Measurements from ENCODE around the gene HOXB9. TPM values are rescaled to one million over a fixed set of nuclear protein-coding genes. Genes with fewer than 3 reads are reported as not detected.
A peak's percentile ranks its signal among the peaks of the same experiment; 100 is the strongest.

The HOXB9 gene
- total RNA-seq, 2 experiments from 2014 or later = not detected

DNA sequence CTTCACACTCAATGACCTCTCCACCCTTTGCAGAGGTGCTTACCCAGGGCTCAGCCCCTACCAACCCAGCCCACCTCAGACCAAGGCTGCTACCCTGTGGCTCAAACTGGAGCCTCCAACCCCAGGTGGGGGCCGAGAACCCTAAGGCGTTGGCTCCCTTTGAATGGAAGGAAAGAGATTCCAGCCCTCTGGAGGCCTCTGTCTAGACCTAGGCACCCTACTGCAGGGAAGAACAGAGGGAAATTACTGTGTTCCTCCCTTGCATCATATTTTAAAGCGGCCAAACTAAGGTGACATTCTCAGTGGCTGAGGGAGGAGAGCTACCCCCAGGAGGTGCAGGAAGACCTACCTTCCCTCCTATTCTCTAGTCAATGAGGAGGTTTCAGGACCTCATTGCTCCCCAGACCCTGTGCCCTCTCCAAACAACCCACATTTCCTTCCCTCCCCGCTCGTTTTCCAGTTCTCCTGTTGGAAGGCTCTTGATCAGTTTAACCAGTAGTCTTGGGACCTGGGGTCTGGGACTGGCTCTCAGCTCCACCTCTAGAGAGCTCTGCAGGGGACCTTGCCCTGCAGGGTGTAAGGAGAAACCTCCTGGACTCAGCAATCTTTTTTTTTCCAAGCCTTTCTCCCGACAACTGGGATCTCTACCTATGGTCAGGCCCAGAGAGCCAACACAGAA is 5.6 kb downstream of the HOXB9 start:
- ChIA-PET CTCF (interaction anchor here (2.5 kb wide), 1 partner anchor 15 kb away, joined by 13 read pairs; no protein-coding TSS in a partner anchor), POLR2A (no interaction called here)
- H3K9me3 Mint-ChIP-seq = no peaks in the 10 kb centered on the region
- H3K9me3 ChIP-seq (ENCODE audit: control insufficient read depth in 1 of 2, insufficient read depth in 1 of 2, low read length in 2 of 2) = peaks cover 0 to 23% of the 10 kb centered on the region in 2 experiments
- H3K36me3 ChIP-seq (ENCODE audit: insufficient read depth, low read length) = no peaks in the 10 kb centered on the region
- H3K27me3 Mint-ChIP-seq = peaks cover 99% of the 10 kb centered on the region
- H3K27ac Mint-ChIP-seq = no peak overlapping the region
- ATAC-seq (ENCODE audit: poor library complexity) = no peak
- peaks cover 27% of the 10 kb centered on the region for H3K4me1 Mint-ChIP-seq (ENCODE audit: low read depth)
- H3K4me3 Mint-ChIP-seq = no peak overlapping the region
- H3K27me3 ChIP-seq (ENCODE audit: control insufficient read depth in 1 of 2, insufficient read depth in 2 of 2, low read length in 2 of 2) = peaks cover 95 to 100% of the 10 kb centered on the region in 2 experiments
- TF ChIP-seq CTCF (IDR thresholded peaks at IDR 0.05) = no peak
- H3K36me3 Mint-ChIP-seq (ENCODE audit: low read depth) = no peaks in the 10 kb centered on the region
- H3K4me1 ChIP-seq (ENCODE audit: insufficient read depth, low read length) = peaks cover 33% of the 10 kb centered on the region
- intact Hi-C loops (cut with DNase I, micrococcal nuclease) = no loop called here
- no peak for DNase-seq
- no peak overlapping the region for H3K27ac ChIP-seq (ENCODE audit: low read depth in 1 of 2, low read length in 2 of 2)
- no peak overlapping the region for H3K4me3 ChIP-seq (ENCODE audit: low read length)

DNA sequence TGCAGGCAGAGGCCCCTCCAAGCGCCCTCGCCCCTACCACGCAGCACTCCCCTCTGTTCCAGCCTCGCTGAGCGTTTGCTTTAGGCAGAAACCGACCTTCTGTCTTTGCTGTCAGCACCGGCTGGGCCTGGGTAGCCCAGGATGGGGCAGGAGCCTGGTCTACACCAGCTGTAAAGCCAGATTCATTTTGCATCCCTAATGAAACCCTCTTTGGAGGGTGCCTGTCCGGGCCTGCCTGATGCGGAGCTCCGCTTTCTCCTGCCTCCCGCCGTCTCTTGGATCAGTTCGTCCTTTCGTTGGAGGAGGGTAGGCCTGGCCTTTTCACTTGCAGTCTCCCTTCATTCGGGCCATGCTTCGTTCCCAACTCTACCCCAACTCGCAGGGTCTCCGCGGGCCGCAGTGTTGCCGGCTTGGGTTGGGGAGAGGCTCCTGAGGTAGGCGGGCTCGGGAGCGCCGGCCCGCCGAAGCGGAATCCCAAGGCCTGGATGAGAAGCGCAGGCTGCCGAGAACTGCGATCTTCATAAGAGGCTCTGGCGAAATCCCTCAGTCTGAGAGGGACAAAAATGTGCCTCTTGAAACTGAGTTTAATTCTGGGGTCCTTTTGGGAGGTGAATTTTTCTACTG is 6.2 kb downstream of the HOXB9 start:
- no peaks in the 10 kb centered on the region for H3K9me3 Mint-ChIP-seq
- peaks cover 99% of the 10 kb centered on the region for H3K27me3 Mint-ChIP-seq
- H3K4me3 Mint-ChIP-seq = no peak overlapping the region
- no peak for DNase-seq
- Histone ChIP-seq H3K4me3 (ENCODE audit: low read length) (no peak overlapping the region), H3K36me3 (ENCODE audit: insufficient read depth, low read length) (no peaks in the 10 kb centered on the region), H3K9me3 (ENCODE audit: control insufficient read depth in 1 of 2, insufficient read depth in 1 of 2, low read length in 2 of 2) (peaks cover 0 to 23% of the 10 kb centered on the region in 2 experiments), H3K27ac (ENCODE audit: low read depth in 1 of 2, low read length in 2 of 2) (no peak overlapping the region), H3K4me1 (ENCODE audit: insufficient read depth, low read length) (peaks cover 31% of the 10 kb centered on the region), H3K27me3 (ENCODE audit: control insufficient read depth in 1 of 2, insufficient read depth in 2 of 2, low read length in 2 of 2) (peaks cover 96 to 100% of the 10 kb centered on the region in 2 experiments)
- CTCF ChIA-PET = interaction anchor here (1.0 to 2.5 kb wide), 4 partner anchors 16 to 131 kb away, joined by 3 to 13 read pairs (median 6); no protein-coding TSS in a partner anchor
- POLR2A ChIA-PET = no interaction called here
- TF ChIP-seq CTCF (IDR thresholded peaks at IDR 0.05) = no peak
- peaks cover 31% of the 10 kb centered on the region for H3K4me1 Mint-ChIP-seq (ENCODE audit: low read depth)
- intact Hi-C loops (cut with DNase I, micrococcal nuclease) = loop anchor here (1.0 to 10.0 kb wide), 7 partner anchors 539 to 843 kb away; partner anchors contain the start of gene SCRN2 (in 2 of the 2)
- ATAC-seq (ENCODE audit: poor library complexity) = no peak
- no peaks in the 10 kb centered on the region for H3K36me3 Mint-ChIP-seq (ENCODE audit: low read depth)
- no peak overlapping the region for H3K27ac Mint-ChIP-seq

DNA sequence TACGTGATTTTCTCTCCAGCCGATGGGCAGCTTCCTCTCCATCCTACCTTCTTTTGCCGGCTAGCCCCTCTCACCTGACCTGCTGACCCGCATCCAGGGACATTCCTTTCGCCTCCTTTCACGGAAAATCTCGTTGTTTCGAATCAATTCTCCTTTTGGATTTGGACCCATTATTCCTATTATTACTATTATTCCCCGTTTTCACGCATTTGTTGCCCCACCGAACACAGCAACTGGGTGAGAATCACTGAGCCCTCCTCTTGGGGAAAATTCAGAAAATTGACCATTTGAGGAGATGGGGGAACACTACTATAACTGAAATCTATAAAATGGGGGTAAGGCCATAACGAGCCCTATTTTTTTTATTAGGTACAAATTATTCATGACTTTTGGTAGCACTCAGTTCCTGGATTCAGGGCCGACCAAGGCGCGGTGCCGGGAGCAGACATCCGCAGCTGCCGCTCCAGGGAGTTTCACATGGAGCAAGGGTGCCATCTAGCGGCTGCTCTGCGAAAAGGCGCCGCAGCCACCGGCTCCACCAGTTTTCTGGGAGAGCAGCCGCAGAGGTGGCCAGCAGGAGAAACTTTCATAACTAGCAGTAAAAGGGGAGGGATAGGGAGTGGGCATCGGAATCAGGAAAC is 7.8 kb downstream of the HOXB9 start:
- ChIA-PET POLR2A (interaction anchor here (0.8 to 1.6 kb wide), 5 partner anchors 9 to 593 kb away, joined by 3 to 9 read pairs (median 3); partner anchors contain the start of gene HOXB5), CTCF (interaction anchor here (0.6 to 1.8 kb wide), 25 partner anchors 10 to 777 kb away, joined by 3 to 24 read pairs (median 3); partner anchors contain the start of genes HOXB5 and SCRN2)
- Mint-ChIP-seq H3K27me3 (peaks cover 100% of the 10 kb centered on the region), H3K27ac (no peak overlapping the region), H3K36me3 (ENCODE audit: low read depth) (no peaks in the 10 kb centered on the region), H3K9me3 (no peaks in the 10 kb centered on the region), H3K4me3 (peak overlapping the region; percentile 34), H3K4me1 (ENCODE audit: low read depth) (peaks cover 44% of the 10 kb centered on the region)
- ATAC-seq (ENCODE audit: poor library complexity) = peak; percentile 75
- peak; percentile 68 to 91 (median 80) for DNase-seq
- peak; percentile 99 for TF ChIP-seq CTCF (IDR thresholded peaks at IDR 0.05)
- Histone ChIP-seq H3K4me1 (ENCODE audit: insufficient read depth, low read length) (peaks cover 40% of the 10 kb centered on the region), H3K4me3 (ENCODE audit: low read length) (no peak overlapping the region), H3K36me3 (ENCODE audit: insufficient read depth, low read length) (no peaks in the 10 kb centered on the region), H3K27me3 (ENCODE audit: control insufficient read depth in 1 of 2, insufficient read depth in 2 of 2, low read length in 2 of 2) (peaks cover 94 to 99% of the 10 kb centered on the region in 2 experiments), H3K9me3 (ENCODE audit: control insufficient read depth in 1 of 2, insufficient read depth in 1 of 2, low read length in 2 of 2) (peaks cover 0 to 30% of the 10 kb centered on the region in 2 experiments), H3K27ac (ENCODE audit: low read depth in 1 of 2, low read length in 2 of 2) (no peak overlapping the region)
- intact Hi-C loops (cut with DNase I, micrococcal nuclease) = loop anchor here (1.0 to 10.0 kb wide), 7 partner anchors 126 to 841 kb away; partner anchors contain the start of gene SCRN2 (in 1 of the 2)

Data from CD4-positive, alpha-beta T cell (primary cell).